CD4-positive, alpha-beta T cell treated with Interleukin-17A for 4 hours (primary cell): Measurements from ENCODE around the gene MYOT.

Experiments used
- DNase-seq: peaks from one replicate; pipeline ENCODE4 v3.0.0-alpha.2; 2020; ENCODE audit warnings: mixed read lengths

MYOT gene

GRCh38 chr5:137902408-137903133 lies 34.9 kb downstream of the MYOT start:
- no peak for DNase-seq

DNA sequence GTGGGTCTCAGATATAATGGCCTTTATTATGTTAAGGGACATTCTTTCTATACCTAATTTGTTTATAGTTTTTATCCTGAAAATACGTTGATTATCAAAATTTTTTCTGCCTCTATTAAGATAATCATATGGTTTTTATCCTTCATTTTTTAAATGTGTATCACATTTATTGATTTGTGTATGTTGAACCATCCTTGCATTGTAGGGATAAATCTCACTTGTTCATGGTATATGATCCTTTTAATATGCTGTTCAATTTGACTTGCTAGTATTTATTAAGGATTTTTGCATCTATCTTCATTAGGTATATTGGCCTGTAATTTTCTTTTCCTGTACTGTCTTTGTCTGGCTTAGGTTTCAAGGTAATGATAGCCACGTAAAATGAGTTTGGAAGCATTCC lies 47.1 kb downstream of the MYOT start:
- no peak for DNase-seq

DNA sequence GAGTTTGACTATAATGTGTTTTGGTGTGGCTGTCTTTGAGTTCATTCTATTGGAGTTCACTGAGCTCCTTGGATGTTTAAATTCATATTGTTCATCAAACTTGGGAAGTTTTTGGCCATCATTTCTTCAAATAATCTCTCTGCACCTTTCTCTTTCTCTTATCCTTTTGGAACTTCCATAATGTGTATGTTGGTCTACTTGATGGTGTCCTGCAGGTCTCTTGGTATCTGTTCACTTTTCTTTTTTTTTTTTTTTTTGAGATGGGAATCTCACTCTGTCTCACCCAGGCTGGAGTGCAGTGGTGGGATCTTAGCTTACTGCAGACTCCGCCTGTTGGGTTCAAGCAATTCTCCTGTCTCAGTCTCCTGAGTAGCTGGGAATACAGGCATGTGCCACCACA lies 49.3 kb downstream of the MYOT start:
- DNase-seq = no peak

DNA sequence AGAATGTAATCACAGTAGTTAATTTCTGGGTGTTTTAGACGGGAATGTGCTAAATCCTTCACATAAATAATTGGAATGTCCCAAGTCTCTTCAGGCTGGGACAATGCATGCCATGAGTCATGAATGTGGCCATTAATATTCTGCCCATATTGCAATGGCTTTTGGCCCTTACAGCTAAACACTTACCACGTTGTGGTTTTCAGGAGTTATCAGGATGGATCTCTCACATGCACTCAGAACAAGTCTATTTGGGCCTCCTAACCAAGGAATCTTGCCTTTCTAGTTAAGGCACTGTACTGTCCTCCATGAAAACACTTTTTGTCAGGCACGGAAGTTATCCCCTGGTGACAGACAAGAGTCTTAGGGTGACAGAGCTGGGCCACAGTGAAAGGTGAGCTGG lies 54.3 kb downstream of the MYOT start:
- DNase-seq = no peak

- DNase-seq = no peak
Measured at GRCh38 chr5:137923856-137924255, 56.2 kb downstream of the MYOT start.

GRCh38 chr5:137932800-137933199 lies 65.1 kb downstream of the MYOT start:
- no peak for DNase-seq

GRCh38 chr5:137933491-137933911 lies 65.8 kb downstream of the MYOT start:
- DNase-seq = no peak

DNA sequence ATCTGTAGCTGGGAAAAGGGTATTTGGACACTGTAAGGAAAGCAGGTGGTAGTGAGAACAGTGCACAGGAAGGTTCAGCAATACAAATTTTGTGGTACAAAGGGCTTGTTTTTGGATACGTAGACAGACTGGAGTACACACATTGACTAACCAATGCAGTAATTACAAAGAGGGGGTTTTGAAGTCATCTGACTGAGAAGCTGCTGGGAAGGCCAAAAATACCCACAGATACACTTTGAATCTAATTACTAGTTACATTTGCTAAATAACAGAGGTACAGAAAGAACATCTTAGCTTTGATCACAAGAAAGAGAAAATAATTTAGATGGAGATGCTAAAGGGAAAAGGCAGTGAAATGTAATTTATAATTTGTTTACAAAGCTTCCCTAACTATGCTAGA lies 67.5 kb downstream of the MYOT start:
- no peak for DNase-seq

GRCh38 chr5:137935694-137936093 lies 68.0 kb downstream of the MYOT start:
- no peak for DNase-seq
